Measurements from ENCODE around the gene DNTT. TPM values are rescaled to one million over a fixed set of nuclear protein-coding genes. Genes with fewer than 3 reads are reported as not detected.

DNTT gene
- total RNA-seq, 4 donors from 2014 or later, result not detected

- no peaks in the 10 kb centered on the region for H3K9me3 ChIP-seq
- no peaks in the 10 kb centered on the region for H3K36me3 ChIP-seq
- no peak for TF ChIP-seq POLR2A (IDR thresholded peaks at IDR 0.05)
- TF ChIP-seq, protein P1, sequence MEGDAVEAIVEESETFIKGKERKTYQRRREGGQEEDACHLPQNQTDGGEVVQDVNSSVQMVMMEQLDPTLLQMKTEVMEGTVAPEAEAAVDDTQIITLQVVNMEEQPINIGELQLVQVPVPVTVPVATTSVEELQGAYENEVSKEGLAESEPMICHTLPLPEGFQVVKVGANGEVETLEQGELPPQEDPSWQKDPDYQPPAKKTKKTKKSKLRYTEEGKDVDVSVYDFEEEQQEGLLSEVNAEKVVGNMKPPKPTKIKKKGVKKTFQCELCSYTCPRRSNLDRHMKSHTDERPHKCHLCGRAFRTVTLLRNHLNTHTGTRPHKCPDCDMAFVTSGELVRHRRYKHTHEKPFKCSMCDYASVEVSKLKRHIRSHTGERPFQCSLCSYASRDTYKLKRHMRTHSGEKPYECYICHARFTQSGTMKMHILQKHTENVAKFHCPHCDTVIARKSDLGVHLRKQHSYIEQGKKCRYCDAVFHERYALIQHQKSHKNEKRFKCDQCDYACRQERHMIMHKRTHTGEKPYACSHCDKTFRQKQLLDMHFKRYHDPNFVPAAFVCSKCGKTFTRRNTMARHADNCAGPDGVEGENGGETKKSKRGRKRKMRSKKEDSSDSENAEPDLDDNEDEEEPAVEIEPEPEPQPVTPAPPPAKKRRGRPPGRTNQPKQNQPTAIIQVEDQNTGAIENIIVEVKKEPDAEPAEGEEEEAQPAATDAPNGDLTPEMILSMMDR (IDR thresholded peaks at IDR 0.05), result no peak
- no peak overlapping the region for H3K4me3 ChIP-seq
- DNase-seq, result no peak
- H3K4me1 ChIP-seq, result no peaks in the 10 kb centered on the region
- H3K27ac ChIP-seq, result no peak overlapping the region
- H3K27me3 ChIP-seq, result no peaks in the 10 kb centered on the region
Measured at GRCh38 chr10:96387161-96387560, 82.9 kb downstream of the DNTT start.

GRCh38 chr10:96387601-96388000 lies 83.4 kb downstream of the DNTT start:
- no peaks in the 10 kb centered on the region for H3K27me3 ChIP-seq
- no peaks in the 10 kb centered on the region for H3K9me3 ChIP-seq
- no peak overlapping the region for H3K4me3 ChIP-seq
- TF ChIP-seq POLR2A (IDR thresholded peaks at IDR 0.05), result no peak
- TF ChIP-seq, protein P1 (IDR thresholded peaks at IDR 0.05), result no peak
- no peaks in the 10 kb centered on the region for H3K4me1 ChIP-seq
- H3K36me3 ChIP-seq, result no peaks in the 10 kb centered on the region
- no peak for DNase-seq
- no peak overlapping the region for H3K27ac ChIP-seq

Other genes starting within 250 kb of the DNTT start
- gene ZNF518A, start 174.1 kb upstream of the DNTT start, total RNA-seq, result 10 to 100 TPM; 23.9 to 43.2 (median 35.0) TPM
- gene BLNK, start 32.9 kb upstream of the DNTT start, total RNA-seq, result 10 to 100 TPM; 49.3 to 79.5 (median 50.1) TPM
- gene OPALIN, start 54.6 kb downstream of the DNTT start, total RNA-seq, result not detected
- gene TLL2, start 209.5 kb downstream of the DNTT start, total RNA-seq, result under 1 TPM in 3 of 4 donors, not detected in 1; 0.27 to 0.83 (median 0.38) TPM

Data from Peyer's patch (tissue), 4 donors.